Islet of Langerhans (tissue), 1 donor: ENCODE measurements around the gene EXOC4.

Experiments
- FAIRE-seq: peaks from one replicate; lab custom pipeline; 2011; peaks lifted over from hg19 to GRCh38; lab: Jason Lieb, UNC

EXOC4 gene

DNA sequence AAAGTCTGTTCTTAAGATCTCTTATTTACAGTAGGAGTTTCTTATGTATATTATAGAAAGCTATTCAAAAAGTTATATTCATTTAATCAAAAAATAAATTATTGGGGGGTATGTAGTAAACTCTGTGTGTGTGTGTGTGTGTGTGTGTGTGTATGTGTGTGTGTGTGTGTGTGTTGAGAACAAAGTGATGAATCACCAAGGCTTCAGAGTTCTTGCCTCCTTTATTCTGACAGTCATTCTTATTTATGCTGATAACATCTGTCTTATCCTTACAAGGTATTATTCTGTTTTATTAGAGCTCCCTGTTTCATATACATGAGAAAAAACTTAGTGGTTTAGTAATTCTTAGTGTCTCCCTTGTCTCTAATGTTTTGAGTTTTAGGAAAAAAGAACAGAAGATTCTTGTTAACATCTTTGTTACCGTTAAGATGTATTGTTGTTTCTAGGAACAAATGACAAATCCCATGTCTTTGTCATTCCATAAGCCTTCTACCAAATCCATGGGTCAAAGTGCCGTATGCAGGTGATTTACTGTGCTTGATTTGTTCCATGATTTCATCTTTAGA, 424.0 kb downstream of the EXOC4 start:
- no peak for FAIRE-seq

DNA sequence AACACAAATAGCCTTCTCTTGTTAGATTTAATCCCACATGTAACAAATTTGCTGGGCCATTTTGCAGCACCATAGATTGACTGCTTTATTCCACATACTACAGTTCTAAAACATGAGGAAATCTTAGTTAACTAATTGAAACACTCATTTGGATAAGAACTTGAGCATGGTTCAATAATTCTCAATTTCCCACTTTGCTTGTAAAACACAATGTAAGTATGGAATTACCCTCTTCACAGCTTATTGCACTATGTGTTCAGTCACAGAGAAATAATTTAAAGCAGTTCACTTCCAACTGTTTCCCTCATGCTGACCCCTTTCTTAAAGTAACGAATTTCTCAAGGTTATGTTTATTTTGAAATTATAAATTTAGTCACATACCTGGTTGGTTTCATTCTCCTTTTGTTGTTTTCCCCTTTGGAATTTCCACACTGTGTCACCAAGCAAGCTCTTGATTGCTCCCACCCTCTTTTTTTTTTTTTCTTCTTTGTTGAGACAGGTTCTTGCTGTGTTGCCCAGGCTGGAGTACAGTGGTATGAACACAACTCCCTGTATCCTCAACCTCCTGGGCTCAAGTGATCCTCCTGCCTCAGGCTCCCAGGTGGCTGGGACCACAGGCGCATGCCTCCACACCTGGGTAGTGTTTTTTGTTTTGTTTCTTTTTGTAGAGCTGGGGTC, 425.4 kb downstream of the EXOC4 start:
- no peak for FAIRE-seq

DNA sequence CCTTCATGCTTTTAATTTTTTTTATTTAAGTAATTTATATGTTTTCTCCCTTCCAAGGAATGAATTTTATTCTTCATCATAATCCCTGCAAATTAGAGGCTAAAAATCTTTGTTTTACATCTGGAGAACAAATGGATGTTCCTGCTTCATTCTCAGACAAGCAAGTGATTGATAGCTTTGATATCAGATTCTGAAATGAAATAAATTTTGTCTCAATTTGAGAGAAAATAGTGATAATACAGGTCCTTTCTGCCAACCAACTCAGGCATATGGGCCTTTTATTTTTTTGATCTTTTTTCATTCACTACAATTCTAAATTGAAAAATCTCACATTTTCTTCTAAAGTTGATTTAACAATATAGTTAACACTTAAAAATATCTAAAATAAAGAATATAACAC, 427.1 kb downstream of the EXOC4 start:
- no peak for FAIRE-seq

DNA sequence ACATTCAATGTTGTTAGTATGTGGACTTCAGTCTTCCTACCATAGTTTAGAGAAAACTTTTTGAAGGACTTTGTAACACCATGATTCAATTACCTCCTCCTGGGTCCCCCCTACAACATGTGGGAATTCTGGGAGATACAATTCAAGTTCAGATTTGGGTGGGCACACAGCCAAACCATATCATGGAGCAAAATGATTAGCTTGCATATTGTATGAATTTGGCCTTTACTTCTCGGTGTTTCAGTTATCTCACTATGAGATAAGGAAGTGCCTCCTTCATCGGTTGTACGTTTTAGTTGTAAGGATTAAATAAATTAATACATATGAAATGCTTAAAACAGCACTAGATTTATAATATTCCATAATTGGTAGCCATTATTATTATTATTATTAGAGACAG, 428.7 kb downstream of the EXOC4 start:
- no peak for FAIRE-seq

DNA sequence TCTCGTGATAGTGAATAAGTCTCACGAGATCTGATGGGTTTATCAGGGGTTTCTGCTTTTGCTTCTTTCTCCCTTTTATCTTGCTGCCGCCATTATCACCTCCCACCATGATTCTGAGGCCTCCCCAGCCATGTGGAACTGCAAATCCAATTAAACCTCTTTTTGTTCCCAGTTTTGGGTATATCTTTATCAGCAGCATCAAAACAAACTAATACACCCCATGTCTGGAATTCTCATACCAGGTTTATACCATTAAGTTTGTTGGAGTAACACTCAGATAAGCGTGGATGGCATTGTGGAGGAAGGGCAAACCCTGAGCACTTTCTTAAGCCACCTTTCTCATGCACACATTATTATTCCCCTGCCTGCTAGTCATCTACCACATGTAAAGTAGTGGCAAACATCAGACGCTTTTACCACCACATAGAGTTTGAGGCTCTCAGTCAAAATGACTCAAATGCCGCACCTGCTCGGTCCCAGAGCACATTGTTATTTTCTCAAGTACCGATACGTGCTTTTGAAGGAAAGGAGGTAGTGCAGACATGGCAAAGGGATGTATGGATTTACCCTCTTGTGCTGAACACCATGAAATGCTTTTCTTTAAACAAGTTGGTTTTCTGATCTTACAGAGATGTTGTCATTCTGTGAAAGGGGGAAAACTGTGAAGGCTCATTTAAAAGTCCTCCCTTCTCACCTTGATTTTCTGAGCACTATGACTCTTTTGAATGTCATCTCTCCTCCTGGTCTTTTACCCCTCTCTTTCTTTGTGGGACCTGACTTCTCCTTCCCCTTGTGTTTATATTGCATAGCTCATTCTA, 429.7 kb downstream of the EXOC4 start:
- no peak for FAIRE-seq

DNA sequence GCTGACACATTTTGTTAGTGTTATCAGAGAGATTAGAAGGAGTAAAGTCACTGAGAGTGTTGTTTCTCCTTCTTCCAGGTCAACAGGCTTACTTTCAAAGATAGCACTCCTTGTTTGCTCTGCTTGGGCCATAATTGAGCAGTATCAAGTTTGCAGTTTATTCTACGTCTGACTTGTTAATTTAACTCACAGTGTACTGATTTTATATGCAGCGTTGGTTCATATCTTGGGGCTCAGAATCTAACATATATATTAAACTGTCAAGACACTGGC, 430.2 kb downstream of the EXOC4 start:
- FAIRE-seq, result peak; percentile 51

DNA sequence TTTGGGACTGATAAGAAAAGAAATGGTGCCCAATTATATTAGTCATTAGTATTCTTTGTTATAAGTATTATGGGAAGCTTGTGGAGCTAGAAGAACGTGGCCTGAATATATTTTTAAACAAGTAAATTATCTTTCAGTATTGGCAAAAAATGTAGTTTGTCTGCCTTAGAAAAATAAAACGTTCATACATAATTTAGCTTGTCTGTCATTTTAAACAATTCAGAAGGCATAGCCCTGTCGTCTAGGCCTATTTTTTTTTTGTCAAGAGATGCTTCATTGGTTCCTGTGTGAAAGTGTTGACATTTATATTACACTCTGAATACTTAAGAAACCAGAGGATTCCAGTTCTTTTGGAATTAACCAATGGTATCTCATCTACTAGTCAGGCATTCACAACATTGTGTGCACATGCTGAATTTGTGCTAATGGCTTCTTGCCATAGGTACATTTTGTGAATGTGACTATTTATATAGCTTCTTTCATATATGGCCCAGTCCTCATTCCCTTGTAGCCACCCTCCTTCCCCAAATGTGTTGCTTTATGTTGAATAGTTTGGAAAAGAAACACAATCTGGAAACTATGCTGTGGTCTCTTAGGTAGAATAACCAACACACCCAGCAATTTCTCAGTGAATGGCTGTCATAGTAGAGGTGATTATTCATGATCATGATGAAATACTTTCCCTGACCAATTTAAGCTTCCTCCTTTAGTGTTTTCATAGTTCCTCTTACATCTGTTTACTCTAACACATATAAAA, 435.8 kb downstream of the EXOC4 start:
- peak; percentile 24 for FAIRE-seq

DNA sequence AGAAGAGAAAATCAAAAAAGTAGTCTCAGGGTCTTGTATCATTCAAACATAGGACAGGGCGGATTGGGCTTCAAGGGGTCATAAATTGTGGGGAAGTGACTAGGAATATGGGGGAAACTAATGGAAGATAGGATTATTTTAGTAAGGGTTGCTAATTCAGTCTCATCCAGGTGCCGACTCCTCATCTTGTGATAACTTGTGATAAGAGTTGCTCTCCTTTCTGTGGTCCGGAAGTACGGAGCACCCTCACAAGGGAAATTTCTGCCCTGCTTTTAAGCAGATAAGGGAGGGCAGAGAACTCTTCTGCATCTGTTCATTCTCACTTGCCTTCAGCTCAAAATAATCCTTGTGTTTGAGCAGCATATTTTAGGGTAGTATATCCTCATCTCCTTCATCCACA, 437.9 kb downstream of the EXOC4 start:
- FAIRE-seq, result no peak

DNA sequence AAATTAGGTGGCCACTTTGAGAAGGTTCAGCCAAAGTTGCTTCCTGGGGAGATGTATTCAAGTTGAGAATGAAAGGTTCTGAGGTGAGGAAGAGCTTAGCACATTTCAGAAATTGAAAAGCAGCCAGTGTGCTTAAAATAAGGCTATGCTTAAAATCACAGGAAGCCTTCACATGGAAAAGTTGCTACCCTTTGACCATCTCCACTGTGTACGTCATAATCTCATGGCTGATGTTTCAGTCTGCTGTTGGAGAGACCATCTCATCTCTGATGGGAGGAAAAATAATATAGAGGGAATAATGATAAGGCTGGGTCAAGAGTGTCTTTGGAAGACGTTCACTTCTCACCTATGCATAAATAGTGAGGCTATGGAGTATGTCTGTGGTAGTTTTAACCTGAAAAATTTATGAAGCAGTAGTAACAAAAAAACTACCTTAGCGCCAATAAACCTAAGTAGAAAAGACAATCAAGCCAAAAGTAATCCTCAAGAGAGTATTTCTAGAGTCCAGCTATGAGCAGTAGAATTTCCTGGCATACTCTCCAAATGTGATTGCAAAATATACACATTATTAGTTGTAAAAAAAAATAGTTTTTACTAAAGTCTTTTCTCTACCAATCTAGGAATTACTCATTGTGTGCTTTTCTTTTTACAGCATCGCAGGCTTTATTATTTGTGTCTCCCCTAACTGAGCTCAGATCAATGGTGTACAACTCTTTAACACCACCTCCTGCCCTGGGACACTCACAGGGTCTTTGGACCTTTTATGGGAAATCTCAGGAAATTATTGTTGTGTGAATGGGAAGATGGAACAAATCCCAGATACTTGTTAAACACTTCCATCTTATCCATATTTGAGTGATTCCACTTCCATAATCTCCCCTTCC, 439.1 kb downstream of the EXOC4 start:
- no peak for FAIRE-seq

DNA sequence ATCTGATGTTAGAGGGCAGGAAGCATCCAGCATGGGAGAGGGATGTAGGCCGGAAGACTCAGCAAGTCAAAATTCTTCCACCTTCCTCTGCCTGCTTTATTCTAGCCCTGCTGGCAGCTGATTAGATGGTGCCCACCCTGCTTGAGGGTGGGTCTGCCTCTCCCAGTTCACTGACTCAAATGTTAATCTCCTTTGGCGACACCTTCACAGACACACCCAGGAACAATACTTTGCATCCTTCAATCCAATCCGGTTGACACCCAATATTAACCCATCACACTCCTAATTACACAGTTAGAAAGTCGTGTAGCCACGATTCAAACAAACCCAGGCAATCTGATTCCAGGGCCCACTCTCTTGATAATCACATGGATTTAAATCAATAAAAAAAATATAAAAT, 440.4 kb downstream of the EXOC4 start:
- no peak for FAIRE-seq

DNA sequence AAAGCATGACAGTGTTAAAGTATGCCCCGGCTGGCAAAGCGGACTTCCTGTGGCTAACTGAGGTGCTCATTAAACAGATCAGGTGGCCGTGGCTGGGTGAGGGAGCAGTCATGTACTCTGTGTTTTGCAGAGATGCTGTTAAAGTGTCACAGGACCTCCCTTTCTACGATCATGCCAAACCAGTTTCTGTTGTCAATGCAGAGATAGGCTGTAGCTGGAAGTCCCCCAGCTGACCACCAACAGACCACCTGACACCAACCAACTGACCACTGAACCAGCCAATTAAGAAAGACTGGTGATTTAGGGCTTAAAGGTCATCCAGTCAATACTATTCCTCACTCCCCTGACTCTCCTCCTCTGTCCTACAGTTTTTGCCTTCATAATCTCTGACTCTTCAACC, 443.2 kb downstream of the EXOC4 start:
- FAIRE-seq, result no peak

DNA sequence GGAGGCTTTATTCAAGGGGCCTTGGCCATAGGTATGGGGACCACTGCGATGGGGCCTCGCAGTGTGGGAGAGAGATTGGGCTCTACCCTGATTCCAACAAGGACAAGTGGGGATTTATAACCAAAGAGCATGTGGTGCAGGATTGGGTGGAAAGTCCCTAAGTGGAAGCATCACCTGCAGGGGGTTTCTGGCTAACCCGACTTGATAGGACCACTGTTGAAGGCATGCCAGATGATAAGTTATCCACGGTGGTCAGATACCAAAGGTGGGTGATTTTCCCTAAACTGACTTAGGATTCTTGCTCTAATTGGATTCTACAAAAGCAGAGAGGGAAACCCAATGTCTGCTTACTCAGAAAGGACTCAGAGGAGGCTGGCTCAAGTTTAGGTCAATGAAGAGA, 444.7 kb downstream of the EXOC4 start:
- no peak for FAIRE-seq

DNA sequence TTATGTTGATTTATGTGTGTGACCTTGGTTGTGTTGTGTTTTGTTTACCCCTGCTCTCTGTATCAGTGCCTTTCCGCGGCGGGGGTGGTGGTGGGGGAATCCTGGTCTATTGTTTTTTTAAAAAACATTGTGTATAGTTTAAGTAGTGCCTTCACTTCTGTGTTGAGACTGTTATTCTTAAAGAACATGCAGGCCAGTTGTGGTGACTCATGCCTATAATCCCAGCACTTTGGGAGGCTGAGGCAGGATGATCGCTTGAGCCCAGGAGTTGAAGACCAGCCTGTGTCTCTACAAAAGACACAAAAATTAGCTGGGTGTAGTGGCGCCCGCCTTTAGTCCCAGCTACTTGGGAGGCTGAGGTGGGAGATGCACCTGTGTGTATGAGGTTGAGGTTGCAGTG, 445.2 kb downstream of the EXOC4 start:
- FAIRE-seq, result no peak

DNA sequence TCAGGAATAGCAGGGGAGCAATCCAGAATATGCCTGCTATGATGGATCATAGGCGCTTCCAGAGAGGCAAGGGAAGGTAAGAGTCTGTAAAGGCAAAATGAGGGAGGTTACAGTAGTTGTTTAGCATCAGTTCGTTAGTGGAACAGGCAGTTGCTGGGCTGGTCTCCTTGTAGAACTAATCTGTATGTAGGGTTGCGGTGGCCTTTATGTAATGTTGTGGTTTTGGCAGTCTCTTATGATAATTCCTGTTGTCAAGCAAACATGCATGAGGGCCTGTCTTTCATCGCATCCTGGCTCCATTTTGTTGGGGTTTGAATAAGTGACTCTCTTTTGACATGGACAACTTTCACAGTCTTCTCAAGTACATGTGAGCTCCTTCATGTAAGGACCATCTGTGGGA, 446.5 kb downstream of the EXOC4 start:
- no peak for FAIRE-seq

DNA sequence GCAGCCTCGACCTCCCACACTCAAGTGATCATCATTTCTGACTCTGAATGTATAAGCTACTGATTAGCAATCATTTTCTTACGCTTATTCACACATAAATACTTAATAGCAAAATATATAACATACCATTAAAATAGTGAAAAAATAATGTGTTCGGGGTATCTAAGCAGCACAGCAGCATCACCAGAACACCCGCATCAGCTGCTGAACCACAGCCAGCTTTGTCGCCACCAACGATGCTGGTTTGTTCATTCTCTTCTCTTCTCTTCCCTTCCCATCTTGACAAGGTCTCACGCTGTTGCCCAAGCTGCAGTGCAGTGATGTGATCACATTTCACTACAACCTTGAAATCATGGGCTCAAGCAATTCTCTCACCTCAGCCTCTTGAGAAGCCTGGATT, 449.2 kb downstream of the EXOC4 start:
- FAIRE-seq, result no peak

DNA sequence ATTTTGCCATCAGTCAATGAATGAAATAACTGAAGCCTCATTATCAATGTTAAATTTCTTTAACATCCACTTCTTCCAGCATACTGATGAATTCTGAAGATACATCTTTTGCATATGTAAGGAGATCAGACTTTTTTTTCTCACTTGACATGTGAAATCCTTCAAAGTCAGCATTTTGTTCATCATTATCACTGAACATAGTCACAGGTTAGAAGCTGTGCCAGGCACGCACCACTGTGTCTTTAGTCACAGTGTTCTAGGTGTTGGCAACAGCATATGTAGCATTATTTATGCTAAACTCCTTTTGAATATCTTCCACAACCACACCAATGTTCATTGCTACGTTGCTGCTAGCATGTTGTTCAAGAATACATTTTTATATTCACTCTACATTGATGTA, 450.1 kb downstream of the EXOC4 start:
- FAIRE-seq, result no peak

DNA sequence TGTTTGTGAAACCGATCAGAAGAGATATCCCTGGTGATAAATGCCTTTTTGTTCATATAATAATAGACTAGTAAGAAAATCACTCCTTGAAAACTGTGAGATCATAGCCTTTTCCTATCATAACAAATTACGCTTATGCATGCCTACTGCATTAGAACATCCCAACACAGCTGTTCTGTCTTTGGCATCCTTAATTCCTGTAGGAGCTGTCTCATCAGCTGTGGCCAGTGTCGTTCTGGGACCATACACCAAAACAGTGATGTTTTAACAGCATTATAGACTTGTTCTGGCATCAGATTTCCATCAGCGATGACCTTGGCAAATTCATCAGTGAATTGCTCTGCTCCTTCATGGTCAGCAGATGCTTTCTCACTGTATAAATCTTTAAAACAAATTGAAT, 450.7 kb downstream of the EXOC4 start:
- FAIRE-seq, result no peak

DNA sequence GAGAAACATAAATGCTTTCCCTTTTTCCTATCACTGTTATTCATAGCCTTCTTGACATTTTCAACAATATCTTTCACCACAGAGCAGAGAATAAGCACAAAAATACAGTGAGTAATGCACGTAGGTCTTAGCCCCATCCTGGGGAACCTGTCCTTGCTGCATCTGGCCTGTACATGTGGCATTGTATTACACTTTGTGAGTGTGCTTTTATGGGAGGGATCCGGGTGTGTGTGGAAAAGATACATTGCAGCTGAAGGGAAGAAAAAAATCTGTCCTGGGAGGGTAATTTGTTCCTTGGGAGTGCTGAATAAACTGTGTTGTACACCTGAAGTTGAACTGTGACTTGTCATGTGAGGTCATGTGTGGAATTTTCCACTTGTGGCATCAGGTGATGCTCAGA, 451.6 kb downstream of the EXOC4 start:
- no peak for FAIRE-seq

DNA sequence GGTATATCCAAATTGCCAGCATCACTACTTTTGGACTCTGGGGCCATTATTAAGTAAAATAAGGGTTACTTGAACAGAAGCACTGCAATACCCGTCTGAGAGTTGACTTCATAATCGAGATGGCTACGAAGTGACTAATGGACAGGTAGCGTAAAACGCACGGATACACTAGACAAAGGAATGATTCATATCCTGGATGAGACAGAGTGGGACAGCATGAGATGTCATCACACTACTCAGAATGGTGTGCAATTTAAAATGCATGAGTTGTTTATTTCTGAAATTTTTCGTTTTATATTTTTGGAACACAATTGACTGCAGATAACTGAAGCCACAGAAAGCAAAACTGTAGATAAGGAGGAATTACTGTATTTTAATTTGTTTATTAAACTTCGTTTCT, 452.7 kb downstream of the EXOC4 start:
- FAIRE-seq, result no peak

DNA sequence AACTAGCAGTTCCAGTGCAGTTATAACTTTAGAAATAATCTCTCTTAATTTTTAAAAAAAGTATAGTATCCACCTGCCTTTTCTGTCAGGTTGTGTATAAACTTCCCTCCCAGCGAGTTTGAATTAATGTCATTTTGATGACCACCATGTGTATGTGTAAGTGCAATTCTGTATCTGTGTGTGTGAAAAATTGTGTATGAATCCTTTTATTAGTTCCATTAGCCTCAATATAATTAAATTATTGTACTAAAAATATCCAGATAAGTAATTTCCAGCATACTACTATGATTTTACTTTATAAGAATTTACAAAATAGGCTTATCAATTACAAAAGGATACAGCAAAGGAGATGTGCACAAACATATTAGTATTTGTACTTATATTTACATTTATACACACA, 453.1 kb downstream of the EXOC4 start:
- FAIRE-seq, result no peak

DNA sequence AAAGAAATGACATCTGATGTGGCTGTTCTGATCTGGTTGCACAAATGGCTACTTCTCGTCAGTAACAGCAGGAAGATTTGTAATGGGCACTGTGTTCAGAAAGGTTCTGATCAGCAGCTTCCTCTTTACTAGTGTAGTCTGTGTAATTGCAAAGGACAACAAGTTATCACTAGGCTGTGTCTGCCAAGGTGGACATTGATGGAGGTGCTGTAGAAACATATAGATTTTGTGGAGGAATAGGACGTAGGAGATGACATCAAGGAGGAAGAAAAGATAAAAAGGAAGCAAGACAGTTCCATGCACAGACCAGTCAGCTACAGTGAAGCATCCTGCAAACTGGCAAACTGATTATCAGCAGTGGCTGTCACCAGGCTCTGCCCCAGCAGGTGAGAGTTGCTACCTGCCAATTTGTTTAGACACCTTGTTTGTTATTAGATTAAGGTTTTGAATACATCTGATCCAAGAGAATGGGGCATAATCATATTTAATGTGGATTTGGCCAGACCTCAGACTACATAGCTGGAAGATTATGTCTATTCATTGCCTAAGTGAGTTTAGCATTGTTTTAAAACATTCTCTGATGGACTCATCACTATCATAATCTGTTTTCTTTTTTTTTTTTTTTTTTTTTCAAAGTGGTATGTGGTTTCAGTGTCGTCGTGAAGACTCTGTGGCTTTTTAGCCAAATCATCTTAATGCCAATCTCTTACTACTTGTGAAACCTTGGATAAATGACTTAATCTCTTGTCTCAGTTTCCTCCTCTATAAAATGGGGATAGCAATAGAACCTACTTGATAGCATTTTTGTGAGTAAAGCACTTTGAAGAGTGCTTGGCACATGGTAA, 456.4 kb downstream of the EXOC4 start:
- FAIRE-seq, result no peak
